ENCODE data around the gene TOM1. TPM values are rescaled to one million over a fixed set of nuclear protein-coding genes. Genes with fewer than 3 reads are reported as not detected.

Gene TOM1
- total and polyA plus RNA-seq, 10 of the 15 experiments (the other 5 are each of a cell fraction or from before 2014, with no cell fraction given) = 2.2 to 64.6 (median 40.3) TPM

GRCh38 chr22:35313311-35314121, 13.8 kb downstream of the TOM1 start (continued):
- TF ChIP-seq CBX5 (IDR thresholded peaks at IDR 0.05; ENCODE audit: low read depth) (no peak), RFX5 (IDR thresholded peaks at IDR 0.05; ENCODE audit: low read depth, low read length) (no peak), NFXL1 (IDR thresholded peaks at IDR 0.05; ENCODE audit: borderline replicate concordance) (no peak), NR2C1 (IDR thresholded peaks at IDR 0.05) (no peak), SMC3 (IDR thresholded peaks at IDR 0.05; ENCODE audit: borderline replicate concordance, low read length) (no peak), ZBTB4 (CRISPR knock-in tag; IDR thresholded peaks at IDR 0.05) (no peak), LARP7 (IDR thresholded peaks at IDR 0.05) (no peak), JUND (IDR thresholded peaks at IDR 0.05; ENCODE audit: low read depth, low read length) (no peak), FOXM1 (IDR thresholded peaks at IDR 0.05; ENCODE audit: low read depth, low read length) (peak; percentile 60; the same call in 1 of the 2 replicates), HDAC2 (IDR thresholded peaks at IDR 0.05) (no peak), SMAD5 (IDR thresholded peaks at IDR 0.05; ENCODE audit: low read depth) (no peak), ZNF217 (IDR thresholded peaks at IDR 0.05) (no peak), EZH2 (IDR thresholded peaks at IDR 0.05; ENCODE audit: borderline replicate concordance, control insufficient read depth, low read depth, low read length) (no peak), TARDBP (IDR thresholded peaks at IDR 0.05; ENCODE audit: borderline replicate concordance) (no peak), SREBF2 (IDR thresholded peaks at IDR 0.05; ENCODE audit: low read length) (no peak), KDM1A (IDR thresholded peaks at IDR 0.05; ENCODE audit: borderline replicate concordance) (no peak), JUNB (IDR thresholded peaks at IDR 0.05) (peak; percentile 87), GABPA (IDR thresholded peaks at IDR 0.05; ENCODE audit: low read depth) (no peak), MTA3 (IDR thresholded peaks at IDR 0.05; ENCODE audit: borderline replicate concordance, low read length) (no peak), HDAC6 (IDR thresholded peaks at IDR 0.05; ENCODE audit: unreplicated experiment) (no peak), BHLHE40 (IDR thresholded peaks at IDR 0.05; ENCODE audit: borderline replicate concordance in 1 of 2, low read depth in 2 of 2, low read length in 1 of 2) (no peak)
- TF ChIP-seq, protein P1, sequence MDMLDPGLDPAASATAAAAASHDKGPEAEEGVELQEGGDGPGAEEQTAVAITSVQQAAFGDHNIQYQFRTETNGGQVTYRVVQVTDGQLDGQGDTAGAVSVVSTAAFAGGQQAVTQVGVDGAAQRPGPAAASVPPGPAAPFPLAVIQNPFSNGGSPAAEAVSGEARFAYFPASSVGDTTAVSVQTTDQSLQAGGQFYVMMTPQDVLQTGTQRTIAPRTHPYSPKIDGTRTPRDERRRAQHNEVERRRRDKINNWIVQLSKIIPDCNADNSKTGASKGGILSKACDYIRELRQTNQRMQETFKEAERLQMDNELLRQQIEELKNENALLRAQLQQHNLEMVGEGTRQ (IDR thresholded peaks at IDR 0.05; ENCODE audit: borderline replicate concordance, low read depth, low read length) = no peak
- TF ChIP-seq, protein P2, sequence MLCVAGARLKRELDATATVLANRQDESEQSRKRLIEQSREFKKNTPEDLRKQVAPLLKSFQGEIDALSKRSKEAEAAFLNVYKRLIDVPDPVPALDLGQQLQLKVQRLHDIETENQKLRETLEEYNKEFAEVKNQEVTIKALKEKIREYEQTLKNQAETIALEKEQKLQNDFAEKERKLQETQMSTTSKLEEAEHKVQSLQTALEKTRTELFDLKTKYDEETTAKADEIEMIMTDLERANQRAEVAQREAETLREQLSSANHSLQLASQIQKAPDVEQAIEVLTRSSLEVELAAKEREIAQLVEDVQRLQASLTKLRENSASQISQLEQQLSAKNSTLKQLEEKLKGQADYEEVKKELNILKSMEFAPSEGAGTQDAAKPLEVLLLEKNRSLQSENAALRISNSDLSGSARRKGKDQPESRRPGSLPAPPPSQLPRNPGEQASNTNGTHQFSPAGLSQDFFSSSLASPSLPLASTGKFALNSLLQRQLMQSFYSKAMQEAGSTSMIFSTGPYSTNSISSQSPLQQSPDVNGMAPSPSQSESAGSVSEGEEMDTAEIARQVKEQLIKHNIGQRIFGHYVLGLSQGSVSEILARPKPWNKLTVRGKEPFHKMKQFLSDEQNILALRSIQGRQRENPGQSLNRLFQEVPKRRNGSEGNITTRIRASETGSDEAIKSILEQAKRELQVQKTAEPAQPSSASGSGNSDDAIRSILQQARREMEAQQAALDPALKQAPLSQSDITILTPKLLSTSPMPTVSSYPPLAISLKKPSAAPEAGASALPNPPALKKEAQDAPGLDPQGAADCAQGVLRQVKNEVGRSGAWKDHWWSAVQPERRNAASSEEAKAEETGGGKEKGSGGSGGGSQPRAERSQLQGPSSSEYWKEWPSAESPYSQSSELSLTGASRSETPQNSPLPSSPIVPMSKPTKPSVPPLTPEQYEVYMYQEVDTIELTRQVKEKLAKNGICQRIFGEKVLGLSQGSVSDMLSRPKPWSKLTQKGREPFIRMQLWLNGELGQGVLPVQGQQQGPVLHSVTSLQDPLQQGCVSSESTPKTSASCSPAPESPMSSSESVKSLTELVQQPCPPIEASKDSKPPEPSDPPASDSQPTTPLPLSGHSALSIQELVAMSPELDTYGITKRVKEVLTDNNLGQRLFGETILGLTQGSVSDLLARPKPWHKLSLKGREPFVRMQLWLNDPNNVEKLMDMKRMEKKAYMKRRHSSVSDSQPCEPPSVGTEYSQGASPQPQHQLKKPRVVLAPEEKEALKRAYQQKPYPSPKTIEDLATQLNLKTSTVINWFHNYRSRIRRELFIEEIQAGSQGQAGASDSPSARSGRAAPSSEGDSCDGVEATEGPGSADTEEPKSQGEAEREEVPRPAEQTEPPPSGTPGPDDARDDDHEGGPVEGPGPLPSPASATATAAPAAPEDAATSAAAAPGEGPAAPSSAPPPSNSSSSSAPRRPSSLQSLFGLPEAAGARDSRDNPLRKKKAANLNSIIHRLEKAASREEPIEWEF (IDR thresholded peaks at IDR 0.05; ENCODE audit: insufficient replicate concordance, low read depth, low read length) = no peak

Measured in GM12878 (cell line).